ENCODE measurements around the gene ZNF407.

Gene ZNF407

DNA sequence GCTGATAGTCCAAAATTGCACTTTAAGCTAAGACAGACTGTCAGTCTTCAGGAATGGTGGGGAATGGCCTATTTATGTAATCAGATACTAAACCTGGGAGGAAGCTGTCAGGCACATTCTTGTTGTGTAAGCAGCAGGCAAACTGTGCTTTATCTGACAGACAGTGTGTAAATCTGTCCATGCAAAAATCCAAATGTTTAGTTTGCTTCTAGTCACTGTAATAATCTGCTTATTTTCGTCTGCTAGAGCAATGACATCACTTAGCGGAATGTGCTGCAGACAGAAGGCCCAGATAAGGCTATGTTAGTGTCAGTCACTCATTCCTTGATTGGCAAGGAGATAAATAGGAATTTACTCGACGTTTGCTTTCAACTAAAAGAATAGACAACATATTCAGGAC lies 263.5 kb downstream of the ZNF407 start:
- no peak for DNase-seq (ENCODE audit: low spot score)
- Histone ChIP-seq H3K4me3 (no peak overlapping the region), H3K27ac (no peak overlapping the region)
- TF ChIP-seq, protein P1, sequence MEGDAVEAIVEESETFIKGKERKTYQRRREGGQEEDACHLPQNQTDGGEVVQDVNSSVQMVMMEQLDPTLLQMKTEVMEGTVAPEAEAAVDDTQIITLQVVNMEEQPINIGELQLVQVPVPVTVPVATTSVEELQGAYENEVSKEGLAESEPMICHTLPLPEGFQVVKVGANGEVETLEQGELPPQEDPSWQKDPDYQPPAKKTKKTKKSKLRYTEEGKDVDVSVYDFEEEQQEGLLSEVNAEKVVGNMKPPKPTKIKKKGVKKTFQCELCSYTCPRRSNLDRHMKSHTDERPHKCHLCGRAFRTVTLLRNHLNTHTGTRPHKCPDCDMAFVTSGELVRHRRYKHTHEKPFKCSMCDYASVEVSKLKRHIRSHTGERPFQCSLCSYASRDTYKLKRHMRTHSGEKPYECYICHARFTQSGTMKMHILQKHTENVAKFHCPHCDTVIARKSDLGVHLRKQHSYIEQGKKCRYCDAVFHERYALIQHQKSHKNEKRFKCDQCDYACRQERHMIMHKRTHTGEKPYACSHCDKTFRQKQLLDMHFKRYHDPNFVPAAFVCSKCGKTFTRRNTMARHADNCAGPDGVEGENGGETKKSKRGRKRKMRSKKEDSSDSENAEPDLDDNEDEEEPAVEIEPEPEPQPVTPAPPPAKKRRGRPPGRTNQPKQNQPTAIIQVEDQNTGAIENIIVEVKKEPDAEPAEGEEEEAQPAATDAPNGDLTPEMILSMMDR (IDR thresholded peaks at IDR 0.05), result no peak

DNA sequence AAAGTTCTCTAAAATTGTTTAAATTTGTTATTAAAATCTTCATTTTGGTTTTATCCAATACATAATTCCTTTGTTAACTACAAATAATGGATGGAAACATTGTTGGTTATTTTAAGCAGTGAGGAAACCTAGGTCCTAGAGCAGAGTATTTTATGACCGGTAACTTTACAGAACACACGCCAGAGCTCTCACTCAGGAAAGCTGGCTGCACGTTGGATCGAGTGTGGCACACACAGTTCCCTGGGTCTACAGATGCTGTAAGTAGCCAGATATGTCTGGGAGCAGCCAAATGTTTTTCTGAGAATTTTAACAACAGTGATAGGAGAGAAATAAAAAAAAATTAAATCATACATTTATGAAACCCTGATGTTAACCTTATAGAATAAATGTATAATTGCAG lies 264.4 kb downstream of the ZNF407 start:
- no peak for DNase-seq (ENCODE audit: low spot score)
- Histone ChIP-seq H3K27ac (no peak overlapping the region), H3K4me3 (no peak overlapping the region)
- TF ChIP-seq, protein P1 (IDR thresholded peaks at IDR 0.05), result no peak

DNA sequence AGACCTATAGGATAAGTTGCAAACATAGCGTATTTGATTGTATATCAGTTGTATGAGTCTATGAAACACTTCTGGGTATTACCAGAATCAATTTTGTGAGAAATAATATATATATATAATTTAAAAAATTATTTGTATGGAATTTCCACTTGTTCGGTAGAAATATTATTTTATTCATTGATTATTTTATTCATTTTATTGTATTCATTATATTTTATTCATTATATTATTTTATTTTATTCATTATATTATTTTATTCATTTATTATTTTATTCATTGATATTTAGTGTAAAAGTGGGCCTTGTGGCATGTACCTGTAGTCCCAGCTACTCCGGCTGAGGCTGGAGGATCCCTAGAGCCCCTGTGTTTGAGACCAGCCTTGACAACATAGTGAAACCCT lies 268.9 kb downstream of the ZNF407 start:
- H3K4me3 ChIP-seq, result no peak overlapping the region
- DNase-seq (ENCODE audit: low spot score), result no peak
- TF ChIP-seq, protein P1 (IDR thresholded peaks at IDR 0.05), result no peak
- H3K27ac ChIP-seq, result no peak overlapping the region

DNA sequence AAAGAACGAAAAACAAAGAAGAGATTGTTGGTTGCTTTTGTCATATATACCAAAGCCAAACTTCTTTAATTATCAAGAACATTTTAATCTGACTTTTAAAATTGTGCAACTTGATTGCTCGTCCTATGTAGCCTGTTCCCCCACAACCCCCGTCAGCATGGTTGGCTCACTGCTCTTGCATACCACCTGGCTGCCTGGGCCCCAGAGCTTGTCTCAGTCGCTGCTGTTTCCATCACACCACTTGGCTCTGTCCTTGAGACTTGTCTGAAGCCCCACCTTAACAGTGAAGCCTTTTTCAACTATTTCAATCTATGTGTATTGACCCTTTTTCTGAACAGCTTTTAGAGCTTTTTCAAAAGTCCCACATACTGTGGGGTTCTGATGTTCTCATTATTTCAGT lies 270.8 kb downstream of the ZNF407 start:
- Histone ChIP-seq H3K27ac (no peak overlapping the region), H3K4me3 (no peak overlapping the region)
- TF ChIP-seq, protein P1 (IDR thresholded peaks at IDR 0.05), result no peak
- no peak for DNase-seq (ENCODE audit: low spot score)

DNA sequence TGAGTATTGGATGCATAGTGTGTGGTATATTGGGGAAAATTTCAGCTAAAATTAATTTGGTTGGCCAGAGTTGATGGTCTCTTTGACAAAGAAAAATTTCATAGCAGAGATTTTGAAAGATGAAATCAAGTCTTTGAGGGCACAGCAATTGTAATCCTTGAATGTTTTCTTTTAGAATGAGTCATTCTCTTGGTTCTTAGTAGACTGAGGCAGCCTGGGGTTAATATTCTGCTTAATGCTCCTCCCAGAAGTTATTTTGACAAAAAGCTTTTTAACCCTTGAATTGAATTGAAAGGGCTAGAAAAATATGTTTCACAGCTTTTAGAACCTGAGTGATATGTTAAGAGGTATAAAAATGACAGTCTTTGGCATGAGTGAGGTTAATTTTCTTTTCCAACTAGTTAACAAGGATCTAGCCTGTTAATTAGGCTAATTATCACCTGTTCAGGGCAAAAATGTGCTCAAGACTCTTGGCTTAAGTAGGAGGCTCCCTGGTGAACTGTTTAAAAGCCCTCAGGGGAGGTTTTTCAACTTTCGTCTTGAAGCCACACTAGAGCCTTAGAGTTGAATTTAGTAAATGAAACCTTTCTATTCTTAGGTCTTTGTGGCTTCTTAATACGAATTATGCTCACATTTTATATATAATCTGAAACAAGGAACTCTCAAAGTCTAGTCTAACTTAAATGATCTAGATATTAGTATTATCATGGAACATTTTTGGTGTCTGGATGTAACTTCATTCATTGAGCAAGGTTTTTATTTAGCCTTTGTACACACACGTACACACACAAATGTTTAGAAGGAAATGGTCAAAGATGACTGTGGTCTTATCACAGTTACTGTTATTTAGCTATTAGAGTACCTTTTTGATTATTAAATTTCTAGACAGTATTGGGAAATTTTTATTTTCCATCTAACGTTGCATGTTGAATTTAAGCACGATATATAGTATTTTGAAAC lies 272.5 kb downstream of the ZNF407 start:
- TF ChIP-seq, protein P1 (IDR thresholded peaks at IDR 0.05), result no peak
- no peak overlapping the region for H3K27ac ChIP-seq
- no peak for DNase-seq (ENCODE audit: low spot score)
- no peak overlapping the region for H3K4me3 ChIP-seq

DNA sequence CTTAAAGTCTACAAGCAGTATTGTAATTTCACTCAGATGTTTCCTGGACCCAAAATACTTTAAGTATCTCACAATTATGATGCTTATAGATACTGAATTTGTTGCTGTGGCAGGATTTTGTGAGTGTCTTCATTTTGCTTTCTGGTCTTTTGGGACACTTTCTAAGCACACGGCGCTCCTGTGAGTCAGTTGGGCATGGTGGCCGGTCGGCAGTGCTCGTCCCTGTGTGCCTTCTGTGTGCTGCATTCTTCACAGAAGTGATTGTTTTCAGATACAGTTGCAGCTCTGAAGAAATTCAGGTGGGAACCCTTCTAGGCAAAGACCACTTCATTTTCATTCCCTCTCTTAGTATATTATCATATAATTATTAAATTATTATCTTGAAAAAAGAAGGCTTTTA lies 273.3 kb downstream of the ZNF407 start:
- no peak overlapping the region for H3K27ac ChIP-seq
- TF ChIP-seq, protein P1 (IDR thresholded peaks at IDR 0.05), result no peak

DNA sequence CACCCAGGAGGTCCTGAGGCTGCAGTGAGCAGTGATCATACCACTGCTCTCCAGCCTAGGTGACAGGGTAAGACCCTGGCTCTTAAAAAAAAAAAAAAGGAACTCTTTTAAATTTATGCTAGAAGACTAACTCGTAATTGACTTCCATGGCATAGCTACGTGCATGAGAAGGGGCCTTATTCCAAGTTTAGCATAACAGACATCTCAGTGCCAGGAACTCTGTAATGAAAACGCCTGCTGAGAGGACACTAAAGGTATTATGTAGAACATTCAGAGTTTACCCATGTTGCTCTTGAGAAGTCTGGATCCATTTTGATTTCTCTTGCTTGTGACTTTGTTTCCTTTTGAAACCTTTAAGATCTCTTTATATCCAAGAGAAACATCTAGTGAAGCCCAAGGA lies 276.0 kb downstream of the ZNF407 start:
- TF ChIP-seq, protein P1 (IDR thresholded peaks at IDR 0.05), result no peak
- Histone ChIP-seq H3K4me3 (no peak overlapping the region), H3K27ac (no peak overlapping the region)
- DNase-seq (ENCODE audit: low spot score), result no peak

More for the DNA sequence above, 273.3 kb downstream of the ZNF407 start:
- H3K4me3 ChIP-seq, result no peak overlapping the region
- no peak for DNase-seq (ENCODE audit: low spot score)

Data from coronary artery (tissue), 2 donors.